Ishikawa (cell line): Measurements from ENCODE around the gene CUBN.

Source experiments
- CEBPB ChIP-seq: IDR thresholded peaks from 2 replicates; pipeline ENCODE4 v1.6.1; 2012
- CREB1 ChIP-seq: IDR thresholded peaks from 2 replicates; pipeline ENCODE4 v1.6.1; 2012; ENCODE audit warnings: low read depth
- EGR1 ChIP-seq: IDR thresholded peaks from 2 replicates; pipeline ENCODE4 v1.6.1; 2012
- EP300 ChIP-seq: IDR thresholded peaks from 2 replicates; pipeline ENCODE4 v1.6.1; 2012; ENCODE audit warnings: borderline replicate concordance
- FOXM1 ChIP-seq: IDR thresholded peaks from 2 replicates; pipeline ENCODE4 v1.6.1; 2012; ENCODE audit warnings: low read depth, borderline replicate concordance
- MAX ChIP-seq: IDR thresholded peaks from 2 replicates; pipeline ENCODE4 v1.6.1; 2012
- NFIC ChIP-seq: IDR thresholded peaks from 2 replicates; pipeline ENCODE4 v1.6.1; 2012
- RAD21 ChIP-seq: IDR thresholded peaks from 2 replicates; pipeline ENCODE4 v1.6.1; 2012; ENCODE audit warnings: low read depth
- REST ChIP-seq: IDR thresholded peaks from 2 replicates; pipeline ENCODE4 v1.6.1; 2012; ENCODE audit warnings: low read depth, mild to moderate bottlenecking
- TAF1 ChIP-seq: IDR thresholded peaks from 2 replicates; pipeline ENCODE4 v1.6.1; 2012; ENCODE audit warnings: low read depth, mild to moderate bottlenecking
- TCF12 ChIP-seq: IDR thresholded peaks from 2 replicates; pipeline ENCODE4 v1.6.1; 2012; ENCODE audit warnings: low read depth
- TEAD4 ChIP-seq: IDR thresholded peaks from 2 replicates; pipeline ENCODE4 v1.6.1; 2012
- USF1 ChIP-seq: IDR thresholded peaks from 2 replicates; pipeline ENCODE4 v1.6.1; 2012
- YY1 ChIP-seq: IDR thresholded peaks from 2 replicates; pipeline ENCODE4 v1.6.1; 2012; ENCODE audit warnings: low read depth
- ZBTB7A ChIP-seq: IDR thresholded peaks from 2 replicates; pipeline ENCODE4 v1.6.1; 2012; ENCODE audit warnings: low read depth

CUBN gene

GRCh38 chr10:16865766-16866165 lies 263.8 kb downstream of the CUBN start:
- TF ChIP-seq ZBTB7A (no peak), EGR1 (no peak), TAF1 (no peak), REST (no peak), EP300 (no peak), CEBPB (no peak), USF1 (no peak), TCF12 (no peak), MAX (no peak), YY1 (no peak), RAD21 (no peak), TEAD4 (no peak)

DNA sequence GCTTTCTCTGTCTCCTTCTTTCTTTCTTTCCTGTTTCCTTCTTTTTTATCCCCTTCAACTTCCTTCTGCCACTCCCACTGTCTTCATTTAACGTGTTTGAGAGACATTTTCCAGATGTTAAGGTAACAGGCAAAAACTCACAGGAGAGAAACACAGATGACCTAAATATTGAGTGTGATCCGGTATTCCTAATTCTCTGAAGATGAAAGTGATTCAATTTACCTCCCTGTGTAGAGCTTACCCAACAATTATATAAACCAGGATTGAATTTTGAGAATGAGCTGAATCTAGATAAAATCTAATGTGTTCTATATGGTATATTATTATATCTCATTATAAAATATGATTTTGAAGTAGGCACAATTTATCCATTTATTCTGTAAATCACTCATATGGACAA lies 265.8 kb downstream of the CUBN start:
- TF ChIP-seq MAX (no peak), CEBPB (no peak), TAF1 (no peak), YY1 (no peak), RAD21 (no peak), FOXM1 (no peak), USF1 (no peak), TCF12 (no peak), ZBTB7A (no peak)

DNA sequence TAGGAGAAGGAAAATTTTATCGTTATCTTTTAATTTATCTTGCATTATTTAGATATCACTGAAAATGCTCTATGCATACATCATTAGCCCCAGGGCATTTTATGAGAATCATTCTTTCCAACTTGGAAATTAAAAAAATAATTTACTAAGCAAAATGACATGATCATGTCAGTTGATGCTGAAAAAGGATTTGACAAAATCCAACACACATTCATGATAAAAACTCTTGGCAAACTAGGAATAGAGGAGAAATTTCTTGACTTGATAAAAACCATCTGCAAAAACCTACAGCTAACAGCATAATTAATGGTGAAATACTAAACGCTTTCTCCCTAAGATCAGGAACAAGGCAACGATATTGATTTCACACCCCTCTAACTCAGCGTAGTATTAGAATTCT lies 272.2 kb downstream of the CUBN start:
- TF ChIP-seq YY1: no peak
- TF ChIP-seq RAD21: no peak

DNA sequence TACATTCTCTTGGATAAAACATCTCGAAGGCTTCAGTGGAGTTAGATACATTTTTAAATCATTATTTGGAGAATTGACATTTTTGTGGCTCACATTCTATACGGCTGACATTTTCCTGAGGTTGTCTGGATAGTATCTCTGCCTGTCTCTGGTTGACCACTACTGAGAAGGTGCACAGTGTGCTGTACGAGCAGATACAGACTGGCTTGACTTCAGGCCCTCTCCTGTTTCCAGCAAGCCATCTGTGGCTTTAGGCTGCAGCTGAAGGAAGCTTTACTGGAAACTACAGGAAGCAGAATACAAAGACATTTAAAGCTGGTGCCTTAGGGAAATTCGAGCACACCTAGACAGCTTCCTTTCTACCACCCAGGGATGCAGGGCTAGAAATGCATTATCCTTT lies 273.0 kb downstream of the CUBN start:
- no peak for TF ChIP-seq MAX
- TF ChIP-seq TEAD4: no peak
- no peak for TF ChIP-seq CEBPB
- no peak for TF ChIP-seq NFIC
- TF ChIP-seq USF1: no peak
- TF ChIP-seq EP300: no peak
- no peak for TF ChIP-seq TCF12
- no peak for TF ChIP-seq REST
- no peak for TF ChIP-seq CREB1
- TF ChIP-seq TAF1: no peak
- no peak for TF ChIP-seq EGR1
- no peak for TF ChIP-seq FOXM1
- no peak for TF ChIP-seq RAD21
- TF ChIP-seq YY1: no peak

GRCh38 chr10:16856092-16856491 lies 273.5 kb downstream of the CUBN start:
- TF ChIP-seq TCF12 (no peak), EP300 (no peak), USF1 (no peak), ZBTB7A (no peak), MAX (no peak), TAF1 (no peak), REST (no peak), FOXM1 (no peak), TEAD4 (no peak), CREB1 (no peak), EGR1 (no peak), YY1 (no peak), NFIC (no peak), CEBPB (no peak), RAD21 (no peak)
